Sigmoid colon (tissue), 7 donors: ENCODE results near the gene SPRTN. TPM values are rescaled to one million over a fixed set of nuclear protein-coding genes. Genes with fewer than 3 reads are reported as not detected.

Source experiments
- DNase-seq: peaks from one replicate; pipeline ENCODE4 v3.0.0-alpha.2; 2019
- H3K27ac ChIP-seq, 4 donors: fragments of 200-600 bp; sonication (generic); one replicate each; pipeline ENCODE4 v1.5.1; 2016 to 2019; ENCODE audit warnings: mild to moderate bottlenecking in 1 of 4
- H3K27me3 ChIP-seq, 3 donors: fragments of 200-600 bp; sonication (generic); one replicate each; pipeline ENCODE4 v1.5.1; 2019; ENCODE audit warnings: mild to moderate bottlenecking in 1 of 3
- H3K36me3 ChIP-seq, 4 donors: fragments of 200-600 bp; sonication (generic); one replicate each; pipeline ENCODE4 v1.5.1; 2016 to 2019
- H3K4me1 ChIP-seq, 4 donors: fragments of 200-600 bp; sonication (generic); one replicate each; pipeline ENCODE4 v1.5.1; 2017 to 2019
- H3K4me3 ChIP-seq, 4 donors: fragments of 200-600 bp; sonication (generic); one replicate each; pipeline ENCODE4 v1.5.1; 2017 to 2019; ENCODE audit warnings: mild to moderate bottlenecking in 2 of 4, moderate library complexity in 1 of 4
- H3K9me3 ChIP-seq, 4 donors: fragments of 200-600 bp in 3 of 4; sonication (generic) in 3 of 4; one replicate each; pipeline versions ENCODE4 v1.5.1 to v1.6.1; 2013 to 2019
- CTCF ChIP-seq, 4 experiments: fragments of 450-650 bp in 3 of 4; fragments of 200-600 bp in 1 of 4; IDR thresholded peaks; one replicate each; pipeline ENCODE4 v1.5.1; 2016 to 2019; ENCODE audit warnings: antibody characterized with exemption in 4 of 4, mild to moderate bottlenecking in 3 of 4, moderate library complexity in 2 of 4
- EP300 ChIP-seq, 4 donors: sonication (generic); formaldehyde crosslinking; IDR thresholded peaks; one replicate each; pipeline ENCODE4 v1.6.1; 2017; ENCODE audit warnings: antibody characterized with exemption in 4 of 4
- POLR2A ChIP-seq, 2 donors: fragments of 450-650 bp; IDR thresholded peaks; one replicate each; pipeline ENCODE4 v1.6.1; 2016; ENCODE audit warnings: antibody characterized with exemption in 2 of 2, mild to moderate bottlenecking in 2 of 2, moderate library complexity in 2 of 2
- POLR2AphosphoS5 ChIP-seq, 4 donors: sonication (generic); formaldehyde crosslinking; IDR thresholded peaks; one replicate each; pipeline ENCODE4 v1.6.1; 2017; ENCODE audit warnings: antibody characterized with exemption in 4 of 4
- WGBS, 2 donors: extraction: QIAGEN DNeasy Blood & Tissue Kit; methylation state at CpG; one replicate each; pipeline ENCODE4 v1.1.7; 2013; 5-methylcytosine and 5-hydroxymethylcytosine counted together
- intact Hi-C: fragments of 100-400 bp; cut with DNase I; formaldehyde crosslinking; loops from one replicate; pipeline ENCODE4 v1.15.1; 2023
- polyA plus RNA-seq, 3 donors: library from polyadenylated mRNA; stranded (reverse); fragments of 200-250 nt; gene quantifications; one replicate each; pipeline ENCODE4 v1.2.3, GENCODE V29; 2013
- total RNA-seq, 4 donors: library from RNA; depleted of rRNA; stranded (reverse); fragments of >200 nt; gene quantifications; one replicate each; pipeline ENCODE4 v1.1.0, GENCODE V29; 2016
- donor health status: healthy with polysubstance abuse.
- donor health status: Bipolar disorder and iron deficiency.
- donor health status: healthy.

Gene SPRTN
- total and polyA plus RNA-seq, 7 donors, result 5.2 to 16.1 (median 10.5) TPM

GRCh38 chr1:231363624-231364023 is 25.5 kb downstream of the SPRTN start:
- Histone ChIP-seq H3K27ac (no peak overlapping the region), H3K36me3 (peaks cover 0 to 38% (median 3%) of the 10 kb centered on the region in 4 donors), H3K4me3 (no peak overlapping the region), H3K4me1 (peaks cover 0 to 5% (median 0%) of the 10 kb centered on the region in 4 donors), H3K27me3 (no peaks in the 10 kb centered on the region), H3K9me3 (no peaks in the 10 kb centered on the region)
- no peak for DNase-seq
- TF ChIP-seq POLR2A (IDR thresholded peaks at IDR 0.05) (no peak), EP300 (IDR thresholded peaks at IDR 0.05) (no peak), POLR2AphosphoS5 (IDR thresholded peaks at IDR 0.05) (no peak), CTCF (IDR thresholded peaks at IDR 0.05) (no peak)
- 92 to 98% methylated on average over 1 of the region's 1 CpG for WGBS, 2 donors
- intact Hi-C loops, result no loop called here

GRCh38 chr1:231364192-231364591 is 26.1 kb downstream of the SPRTN start:
- H3K4me3 ChIP-seq, result no peak overlapping the region
- TF ChIP-seq CTCF (IDR thresholded peaks at IDR 0.05) (no peak), POLR2AphosphoS5 (IDR thresholded peaks at IDR 0.05) (no peak), POLR2A (IDR thresholded peaks at IDR 0.05) (no peak), EP300 (IDR thresholded peaks at IDR 0.05) (no peak)
- no peaks in the 10 kb centered on the region for H3K9me3 ChIP-seq
- peaks cover 0 to 6% (median 0%) of the 10 kb centered on the region in 4 donors for H3K4me1 ChIP-seq
- 90 to 92% methylated on average over 5 of the region's 5 CpGs for WGBS, 2 donors
- H3K27ac ChIP-seq, result no peak overlapping the region
- H3K27me3 ChIP-seq, result no peaks in the 10 kb centered on the region
- intact Hi-C loops, result no loop called here
- H3K36me3 ChIP-seq, result peaks cover 0 to 39% (median 3%) of the 10 kb centered on the region in 4 donors
- DNase-seq, result no peak

- TF ChIP-seq POLR2AphosphoS5 (IDR thresholded peaks at IDR 0.05) (no peak), EP300 (IDR thresholded peaks at IDR 0.05) (no peak), CTCF (IDR thresholded peaks at IDR 0.05) (no peak), POLR2A (IDR thresholded peaks at IDR 0.05) (no peak)
- intact Hi-C loops, result no loop called here
- Histone ChIP-seq H3K36me3 (peaks cover 0 to 46% (median 3%) of the 10 kb centered on the region in 4 donors), H3K27me3 (no peaks in the 10 kb centered on the region), H3K9me3 (no peaks in the 10 kb centered on the region), H3K4me3 (no peak overlapping the region), H3K4me1 (peaks cover 0 to 9% (median 0%) of the 10 kb centered on the region in 4 donors), H3K27ac (no peak overlapping the region)
- WGBS, 2 donors, result 80 to 91% methylated on average over 3 of the region's 3 CpGs
- no peak for DNase-seq
Observed at GRCh38 chr1:231369282-231369681, 31.2 kb downstream of the SPRTN start.

GRCh38 chr1:231372501-231372900 is 34.4 kb downstream of the SPRTN start:
- DNase-seq, result no peak
- Histone ChIP-seq H3K27ac (no peak overlapping the region), H3K27me3 (no peaks in the 10 kb centered on the region), H3K4me1 (peaks cover 0 to 19% (median 14%) of the 10 kb centered on the region in 4 donors), H3K4me3 (no peak overlapping the region), H3K36me3 (peaks cover 0 to 19% (median 0%) of the 10 kb centered on the region in 4 donors), H3K9me3 (no peaks in the 10 kb centered on the region)
- TF ChIP-seq EP300 (IDR thresholded peaks at IDR 0.05) (no peak), POLR2AphosphoS5 (IDR thresholded peaks at IDR 0.05) (no peak), POLR2A (IDR thresholded peaks at IDR 0.05) (no peak), CTCF (IDR thresholded peaks at IDR 0.05) (no peak)
- intact Hi-C loops, result no loop called here

GRCh38 chr1:231374394-231374793 is 36.3 kb downstream of the SPRTN start:
- intact Hi-C loops, result no loop called here

More at GRCh38 chr1:231374394-231374793, 36.3 kb downstream of the SPRTN start:
- Histone ChIP-seq H3K9me3 (no peaks in the 10 kb centered on the region), H3K36me3 (peaks cover 0 to 8% (median 0%) of the 10 kb centered on the region in 4 donors), H3K27ac (no peak overlapping the region), H3K4me3 (no peak overlapping the region), H3K4me1 (peaks cover 0 to 32% (median 19%) of the 10 kb centered on the region in 4 donors), H3K27me3 (no peaks in the 10 kb centered on the region)
- no peak for DNase-seq
- WGBS, 2 donors, result 91 to 93% methylated on average over 4 of the region's 4 CpGs
- TF ChIP-seq CTCF (IDR thresholded peaks at IDR 0.05) (no peak), POLR2AphosphoS5 (IDR thresholded peaks at IDR 0.05) (no peak), EP300 (IDR thresholded peaks at IDR 0.05) (no peak), POLR2A (IDR thresholded peaks at IDR 0.05) (no peak)
